Measurements from ENCODE around the gene CAPN15.

DNA sequence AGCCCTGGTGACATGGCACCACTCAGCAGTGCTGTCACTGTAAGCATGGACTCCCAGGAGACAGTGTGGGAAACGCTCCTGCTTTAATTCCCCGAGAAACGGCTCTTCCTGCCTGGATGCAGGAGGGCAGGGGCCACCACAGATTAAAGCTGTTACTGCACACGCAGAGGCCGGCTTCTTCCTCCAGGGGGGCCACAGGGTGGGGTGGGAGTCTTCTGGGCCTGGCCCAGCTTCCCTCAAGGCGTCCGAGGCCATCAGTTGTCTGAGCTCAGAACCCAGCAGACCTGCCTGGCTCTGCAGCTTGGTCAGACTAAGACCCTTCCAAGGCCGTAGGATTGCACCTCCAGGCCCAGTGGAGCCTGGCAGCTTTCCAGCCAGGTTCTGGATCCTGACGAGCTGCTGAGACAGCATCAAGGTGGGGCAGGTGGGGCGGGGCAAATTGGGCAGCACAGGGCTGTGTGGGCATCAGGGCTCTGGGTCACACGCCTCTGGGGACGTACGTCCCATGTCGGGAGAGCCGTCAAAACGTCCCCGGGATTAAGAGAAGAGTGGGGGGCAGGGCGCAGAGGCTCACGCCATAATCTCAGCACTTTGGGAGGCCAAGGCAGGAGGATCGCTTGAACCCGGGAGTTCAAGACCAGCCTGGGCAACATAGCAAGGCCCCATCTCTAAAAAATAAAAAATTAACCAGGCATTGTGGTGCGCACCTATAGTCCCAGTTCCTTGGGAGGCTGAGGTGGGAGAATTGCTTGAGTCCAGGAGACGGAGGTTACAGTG, 5.0 kb upstream of the CAPN15 start:
- TF ChIP-seq CTCF (IDR thresholded peaks at IDR 0.05) (no peak), POLR2A (IDR thresholded peaks at IDR 0.05) (no peak), EP300 (IDR thresholded peaks at IDR 0.05) (no peak)
